KG1 (cell line): ENCODE results near the gene PML.

Experiments used
- DNase-seq: peaks from one replicate; lab custom pipeline; 2025; lab: John Stamatoyannopoulos, UW

PML gene, protein sequence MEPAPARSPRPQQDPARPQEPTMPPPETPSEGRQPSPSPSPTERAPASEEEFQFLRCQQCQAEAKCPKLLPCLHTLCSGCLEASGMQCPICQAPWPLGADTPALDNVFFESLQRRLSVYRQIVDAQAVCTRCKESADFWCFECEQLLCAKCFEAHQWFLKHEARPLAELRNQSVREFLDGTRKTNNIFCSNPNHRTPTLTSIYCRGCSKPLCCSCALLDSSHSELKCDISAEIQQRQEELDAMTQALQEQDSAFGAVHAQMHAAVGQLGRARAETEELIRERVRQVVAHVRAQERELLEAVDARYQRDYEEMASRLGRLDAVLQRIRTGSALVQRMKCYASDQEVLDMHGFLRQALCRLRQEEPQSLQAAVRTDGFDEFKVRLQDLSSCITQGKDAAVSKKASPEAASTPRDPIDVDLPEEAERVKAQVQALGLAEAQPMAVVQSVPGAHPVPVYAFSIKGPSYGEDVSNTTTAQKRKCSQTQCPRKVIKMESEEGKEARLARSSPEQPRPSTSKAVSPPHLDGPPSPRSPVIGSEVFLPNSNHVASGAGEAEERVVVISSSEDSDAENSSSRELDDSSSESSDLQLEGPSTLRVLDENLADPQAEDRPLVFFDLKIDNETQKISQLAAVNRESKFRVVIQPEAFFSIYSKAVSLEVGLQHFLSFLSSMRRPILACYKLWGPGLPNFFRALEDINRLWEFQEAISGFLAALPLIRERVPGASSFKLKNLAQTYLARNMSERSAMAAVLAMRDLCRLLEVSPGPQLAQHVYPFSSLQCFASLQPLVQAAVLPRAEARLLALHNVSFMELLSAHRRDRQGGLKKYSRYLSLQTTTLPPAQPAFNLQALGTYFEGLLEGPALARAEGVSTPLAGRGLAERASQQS

GRCh38 chr15:73994413-73994883 lies at the start of gene PML:
TSS of gene PML (plus strand) at chr15:73994716. CDS start at chr15:73994813, 97 bp downstream.
- DNase-seq: peak; percentile 88

- DNase-seq: no peak
These were observed 49.4 kb upstream of the PML start for GRCh38 chr15:73945130-73945508.

- no peak for DNase-seq
These were observed 48.3 kb upstream of the PML start for GRCh38 chr15:73946046-73946721.

- no peak for DNase-seq
These were observed 47.6 kb upstream of the PML start for GRCh38 chr15:73946795-73947370.

DNA sequence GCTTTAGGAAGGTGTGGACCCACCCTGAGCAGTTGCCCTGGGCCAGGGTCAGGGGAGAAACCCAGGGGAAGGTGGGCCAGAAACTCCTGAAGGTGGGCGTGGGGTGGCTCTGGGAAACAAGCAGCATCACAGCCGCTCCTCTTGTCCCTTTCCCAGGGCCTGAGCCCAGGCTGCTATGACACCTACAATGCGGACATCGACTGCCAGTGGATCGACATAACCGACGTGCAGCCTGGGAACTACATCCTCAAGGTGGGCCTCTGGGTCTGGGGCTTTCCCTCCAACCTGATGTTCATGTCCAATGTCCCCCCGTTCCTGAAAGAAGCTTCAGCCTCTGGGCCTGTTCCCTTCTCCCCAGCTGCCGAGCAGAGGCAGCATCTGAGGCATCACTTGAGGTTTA lies 46.9 kb upstream of the PML start:
- DNase-seq: no peak

DNA sequence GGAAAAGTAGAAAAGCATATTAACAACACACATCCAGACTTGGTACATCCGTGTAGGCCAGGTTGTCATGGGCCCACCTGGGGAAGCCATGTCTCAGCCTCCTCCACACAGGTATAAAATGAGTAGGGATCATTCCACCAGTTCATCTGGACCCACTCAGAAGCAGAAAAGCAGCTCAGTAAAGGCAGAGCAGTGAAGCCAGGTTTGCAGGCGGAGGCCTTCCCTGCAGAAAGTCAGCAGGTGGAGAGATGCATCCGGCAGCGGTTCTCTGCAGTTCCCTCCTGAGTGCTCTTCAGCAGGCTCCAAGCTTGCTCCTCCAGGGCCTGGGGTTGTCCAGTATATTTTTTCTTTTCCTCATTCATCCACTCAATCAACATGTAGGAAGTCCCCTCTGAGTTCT lies 46.1 kb upstream of the PML start:
- no peak for DNase-seq

DNA sequence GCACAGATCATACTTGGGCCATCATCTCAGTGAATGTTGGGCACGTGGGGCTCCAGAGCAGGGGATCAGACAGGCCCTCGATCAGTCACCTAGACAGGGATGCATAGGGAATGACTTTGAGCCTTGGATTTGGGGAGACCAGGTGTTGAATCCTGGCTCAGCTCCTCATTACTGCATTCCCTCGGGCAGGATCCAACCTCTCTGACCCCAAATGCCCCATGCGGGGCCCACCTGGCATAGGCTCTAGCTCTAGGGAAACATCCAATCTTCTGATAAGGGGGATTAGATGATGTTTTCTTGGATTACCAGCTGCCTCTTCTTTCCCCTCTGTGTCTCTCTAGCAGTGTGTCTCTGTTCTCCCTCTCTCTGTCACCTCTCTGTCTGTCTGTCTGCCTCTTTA lies 45.5 kb upstream of the PML start:
- DNase-seq: no peak

DNA sequence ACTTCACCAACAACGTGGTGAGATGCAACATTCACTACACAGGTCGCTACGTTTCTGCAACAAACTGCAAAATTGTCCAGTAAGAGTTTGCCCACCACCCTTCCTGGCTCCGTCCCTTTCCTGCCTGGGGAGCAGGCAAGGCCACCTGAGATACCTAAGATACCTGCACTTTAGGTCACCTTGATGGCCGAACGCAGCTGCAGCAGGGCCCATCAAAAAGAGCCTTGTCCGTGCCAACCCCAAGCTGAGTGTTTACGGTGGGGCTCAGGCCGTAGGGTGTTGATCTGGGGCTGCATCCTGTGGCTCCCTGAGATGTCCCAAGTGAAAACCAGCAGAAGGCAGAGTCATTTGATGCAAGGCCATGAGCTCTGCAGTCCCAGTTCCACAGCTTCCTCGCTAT lies 45.0 kb upstream of the PML start:
- DNase-seq: no peak

- no peak for DNase-seq
These were observed 44.1 kb upstream of the PML start for GRCh38 chr15:73950479-73950830.

DNA sequence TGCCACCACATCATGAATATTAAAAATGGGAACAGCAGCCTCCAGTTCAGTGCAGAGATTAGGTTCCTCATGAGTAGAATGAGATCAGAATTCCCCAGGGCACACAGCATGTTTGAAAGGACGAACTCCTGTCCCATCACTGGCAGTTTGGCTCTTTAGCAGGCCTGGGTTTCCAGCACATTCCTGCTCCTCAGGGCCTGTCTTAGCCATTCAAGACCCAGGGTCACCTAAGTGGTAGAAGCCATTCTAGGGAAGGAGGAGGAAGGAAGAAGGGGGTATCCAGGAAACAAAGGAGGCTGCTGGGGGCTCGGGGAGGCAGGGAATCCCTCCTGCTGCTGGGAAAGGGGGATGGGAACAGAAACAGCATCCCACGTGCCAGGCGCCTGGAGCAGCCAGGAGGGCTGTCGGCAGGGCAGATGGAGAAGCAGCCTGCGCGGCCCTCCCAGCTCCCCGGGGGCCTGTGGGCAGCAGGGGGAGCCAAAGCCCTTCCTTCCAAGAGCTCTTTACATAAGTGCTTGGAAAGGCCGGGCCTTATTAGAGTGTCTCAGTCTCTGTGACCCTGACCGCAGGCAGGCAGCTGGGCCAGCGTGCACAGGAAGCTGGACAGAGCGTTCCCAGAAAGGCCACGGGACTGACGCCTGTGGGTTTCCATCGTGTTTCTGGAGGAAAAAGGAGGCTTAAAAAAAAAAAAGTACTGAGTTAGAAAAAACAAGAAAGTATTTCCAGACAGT lies 43.5 kb upstream of the PML start:
- peak; percentile 34 for DNase-seq

GRCh38 chr15:73951601-73952000 lies 42.9 kb upstream of the PML start:
- DNase-seq: no peak

- no peak for DNase-seq
These were observed 42.2 kb upstream of the PML start for GRCh38 chr15:73952171-73952912.

DNA sequence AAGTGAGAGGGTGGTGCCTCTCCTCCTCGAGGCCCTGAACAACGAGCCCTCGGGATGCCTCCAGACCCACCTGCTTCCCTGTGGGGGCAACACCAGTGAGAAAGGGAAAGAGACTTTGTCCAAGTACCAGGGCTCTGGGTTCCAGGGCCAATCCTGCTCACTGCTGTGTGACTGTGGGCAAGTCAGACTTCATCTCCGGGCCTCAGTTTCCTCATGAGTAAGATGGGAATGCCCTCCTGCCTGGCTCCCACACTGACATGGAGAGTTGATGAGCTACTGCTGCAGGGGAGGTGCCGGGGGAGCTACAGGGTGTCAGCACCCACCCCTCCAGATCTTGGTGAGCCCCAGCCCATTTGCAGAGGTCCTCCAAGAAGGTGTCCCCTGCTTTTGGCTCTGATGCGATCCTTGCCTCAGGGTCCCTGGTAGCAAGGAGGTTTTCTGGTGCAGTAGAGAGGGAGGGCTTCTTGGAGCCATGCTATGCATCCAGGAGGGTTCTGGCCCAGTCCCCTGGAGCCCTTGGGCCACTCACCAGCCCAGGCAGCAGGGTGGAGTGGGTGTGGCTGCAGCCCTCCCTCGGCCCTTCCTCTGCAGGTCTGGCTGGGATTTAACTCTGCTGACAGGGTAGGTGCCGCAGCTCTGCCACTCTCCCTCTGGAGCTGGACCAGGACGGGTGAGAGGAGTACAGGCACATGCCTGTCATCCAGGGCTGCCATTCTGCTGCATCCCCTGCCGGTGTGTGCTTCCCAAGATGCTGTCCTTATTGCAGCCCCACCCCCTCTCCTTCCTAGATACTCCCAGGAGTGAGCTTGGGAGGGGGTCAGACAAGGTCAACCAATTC lies 41.4 kb upstream of the PML start:
- no peak for DNase-seq

- no peak for DNase-seq
These were observed 40.0 kb upstream of the PML start for GRCh38 chr15:73954188-73955145.

GRCh38 chr15:73955326-73955725 lies 39.2 kb upstream of the PML start:
- no peak for DNase-seq

DNA sequence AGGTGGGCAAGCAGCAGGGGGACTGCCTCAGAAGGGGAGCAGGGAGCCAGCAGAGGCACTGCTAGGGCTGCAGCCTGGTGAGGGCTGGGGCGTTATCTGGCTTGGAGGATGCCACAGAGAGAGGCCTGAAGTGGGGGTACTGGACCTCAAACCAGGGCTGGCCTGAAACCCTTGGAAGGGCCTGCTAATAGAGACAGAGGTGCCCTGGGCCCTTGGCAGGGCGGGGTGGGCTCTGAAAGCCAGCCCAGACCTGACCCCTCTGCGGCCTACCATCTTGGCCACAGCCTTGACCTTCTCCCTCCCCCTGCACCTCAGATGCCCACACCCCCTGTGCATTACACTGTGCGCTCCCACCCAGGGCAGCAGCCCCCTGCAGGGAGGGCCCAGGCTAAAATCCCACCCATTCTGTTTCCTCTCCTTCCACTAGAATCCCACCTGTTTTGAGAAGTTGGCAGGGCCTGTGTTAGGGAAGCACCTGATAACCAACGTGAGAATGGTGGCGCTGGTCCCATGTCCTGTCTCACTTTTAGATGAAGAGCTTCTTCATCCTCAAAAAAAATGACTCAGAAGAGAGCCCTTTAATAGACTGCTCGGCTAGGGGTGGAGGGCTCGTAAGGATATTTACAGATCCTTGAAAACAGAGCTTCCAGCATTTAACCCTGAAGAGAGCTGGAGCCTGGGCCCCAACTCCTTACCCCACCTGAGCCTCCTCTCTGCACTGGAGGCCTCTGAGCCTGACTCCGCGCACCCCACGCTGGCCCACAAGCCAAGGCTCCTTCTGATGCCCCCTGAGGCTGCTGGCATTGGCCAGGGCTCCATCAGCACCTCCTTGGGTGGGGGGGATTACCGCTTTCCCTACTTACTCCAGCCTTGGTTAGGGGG lies 38.4 kb upstream of the PML start:
- no peak for DNase-seq

GRCh38 chr15:73956743-73957135 lies 37.8 kb upstream of the PML start:
- DNase-seq: no peak

GRCh38 chr15:73957276-73957675 lies 37.2 kb upstream of the PML start:
- DNase-seq: no peak
